Panc1 (cell line): ENCODE measurements around the gene MTTP. TPM values are rescaled to one million over a fixed set of nuclear protein-coding genes. Genes with fewer than 3 reads are reported as not detected.

ENCODE experiments used
- ATAC-seq: fragments of 200-7000 bp; cut with Tn5 transposase; 2 replicates; pipeline ENCODE4 v1.9.1; 2020; ENCODE audit warnings: mild to moderate bottlenecking, moderate library complexity
- BruUV-seq: library from RNA; stranded (reverse); fragments of 400-500 nt; replicated peaks from 2 replicates; lab custom pipeline; 2021; lab: Mats Ljungman, UMichigan
- CTCF ChIA-PET: fragments of 300-600 bp; sonication (Branson Sonifier 250); formaldehyde crosslinking; loops from one replicate; lab custom pipeline; 2022; ENCODE audit warnings: antibody characterized with exemption; lab: Charles Lee
- POLR2A ChIA-PET: fragments of 300-600 bp; sonication (Branson Sonifier 250); formaldehyde crosslinking; loops from one replicate; lab custom pipeline; 2022; ENCODE audit warnings: antibody characterized with exemption; lab: Charles Lee
- DNase-seq: peaks from one replicate; pipeline ENCODE4 v3.0.0-alpha.2; 2010; ENCODE audit warnings: low read depth, low spot score
- H3K27ac ChIP-seq: 2 replicates; pipeline ENCODE4 v1.5.1; 2011; ENCODE audit warnings: mild to moderate bottlenecking, low read length, inconsistent platforms
- H3K27me3 ChIP-seq: fragments of 200-500 bp; sonication (Bioruptor generic); 2 replicates; pipeline ENCODE4 v1.6.0; 2014; ENCODE audit warnings: low read length, inconsistent platforms; ENCODE audit not compliant: control insufficient read depth, insufficient read depth
- H3K36me3 ChIP-seq: fragments of 200-500 bp; sonication (Bioruptor generic); 2 replicates; pipeline ENCODE4 v1.5.1; 2014; ENCODE audit warnings: inconsistent platforms, mild to moderate bottlenecking, low read length, moderate library complexity; ENCODE audit not compliant: control insufficient read depth, insufficient read depth
- H3K4me1 ChIP-seq: 2 replicates; pipeline ENCODE4 v1.5.1; 2011; ENCODE audit warnings: inconsistent platforms, mild to moderate bottlenecking, low read length, moderate library complexity; ENCODE audit not compliant: control insufficient read depth, insufficient read depth
- H3K4me3 ChIP-seq, 2 experiments: 2 replicates each; pipeline ENCODE4 v1.5.1; 2011 to 2012; ENCODE audit warnings: low read depth in 2 of 2, low read length in 2 of 2, mild to moderate bottlenecking in 2 of 2, inconsistent platforms in 1 of 2, moderate library complexity in 1 of 2
- H3K9me3 ChIP-seq: fragments of 200-500 bp; sonication (Bioruptor generic); 2 replicates; pipeline ENCODE4 v1.5.1; 2014; ENCODE audit warnings: low read depth, mild to moderate bottlenecking, inconsistent platforms, low read length, moderate library complexity; ENCODE audit not compliant: control insufficient read depth, insufficient read depth
- CTCF ChIP-seq: fragments of 450-650 bp; IDR thresholded peaks from 2 replicates; pipeline ENCODE4 v1.5.1; 2017; ENCODE audit warnings: mild to moderate bottlenecking
- POLR2AphosphoS5 ChIP-seq: IDR thresholded peaks from 2 replicates; pipeline ENCODE4 v1.6.1; 2012; ENCODE audit warnings: mild to moderate bottlenecking, low read depth, low read length, moderate library complexity
- REST ChIP-seq, 2 experiments: IDR thresholded peaks; 2 replicates each; pipeline ENCODE4 v1.6.1; 2011 to 2012; ENCODE audit warnings: low read depth in 2 of 2, control low read depth in 1 of 2, low read length in 1 of 2, mild to moderate bottlenecking in 1 of 2, moderate library complexity in 1 of 2; ENCODE audit not compliant: insufficient read depth in 1 of 2
- SIN3A ChIP-seq: IDR thresholded peaks from 2 replicates; pipeline ENCODE4 v1.6.1; 2012; ENCODE audit warnings: low read depth, mild to moderate bottlenecking, low read length, moderate library complexity, borderline replicate concordance; ENCODE audit not compliant: insufficient read depth
- TCF7L2 ChIP-seq: IDR thresholded peaks from 2 replicates; pipeline ENCODE4 v1.6.1; 2011; ENCODE audit warnings: mild to moderate bottlenecking, low read depth, low read length, inconsistent platforms
- in situ Hi-C: cut with HindIII; loops from 2 replicates; pipeline ENCODE4 v1.10.0; 2016; ENCODE audit warnings: low sequenced_read_pairs, low pct_unique_long_range_greater_than_20kb
- intact Hi-C: fragments of 100-400 bp; cut with micrococcal nuclease; formaldehyde crosslinking; loops from one replicate; pipeline ENCODE4 v1.10.0; 2022; ENCODE audit not compliant: unreplicated experiment
- total RNA-seq: library from RNA; stranded (reverse); gene quantifications from one replicate; pipeline ENCODE4 v1.2.1, GENCODE V29; 2021; ENCODE audit not compliant: unreplicated experiment

The MTTP gene
- total RNA-seq, 1 experiment from 2014 or later: 0.26 TPM

- POLR2A ChIA-PET: no interaction called here
- DNase-seq: no peak
Measured at GRCh38 chr4:99629962-99630554, 55.4 kb downstream of the MTTP start.

GRCh38 chr4:99630857-99631360, 56.3 kb downstream of the MTTP start:
- BruUV-seq: no TSS peak
- CTCF ChIA-PET: no interaction called here
- Histone ChIP-seq H3K9me3 (no peaks in the 10 kb centered on the region), H3K27me3 (no peaks in the 10 kb centered on the region), H3K4me3 (no peak overlapping the region), H3K36me3 (no peaks in the 10 kb centered on the region), H3K4me1 (no peaks in the 10 kb centered on the region), H3K27ac (no peak overlapping the region)
- TF ChIP-seq REST (IDR thresholded peaks at IDR 0.05; ENCODE audit: insufficient read depth in 1 of 2, low read depth in 2 of 2, low read length in 1 of 2): no peak
- no peak for TF ChIP-seq CTCF
- no peak for TF ChIP-seq SIN3A
- no peak for TF ChIP-seq POLR2AphosphoS5
- TF ChIP-seq TCF7L2: no peak
- DNase-seq: no peak
- in situ Hi-C loops: no loop called here
- intact Hi-C loops: no loop called here
- ATAC-seq: no peak
- POLR2A ChIA-PET: no interaction called here

More at GRCh38 chr4:99629962-99630554, 55.4 kb downstream of the MTTP start:
- intact Hi-C loops: no loop called here
- Histone ChIP-seq H3K9me3 (no peaks in the 10 kb centered on the region), H3K27me3 (no peaks in the 10 kb centered on the region), H3K4me1 (no peaks in the 10 kb centered on the region), H3K27ac (no peak overlapping the region), H3K36me3 (no peaks in the 10 kb centered on the region), H3K4me3 (no peak overlapping the region)
- CTCF ChIA-PET: no interaction called here
- BruUV-seq: no TSS peak
- ATAC-seq: no peak
- in situ Hi-C loops: no loop called here
- TF ChIP-seq SIN3A (no peak), REST (IDR thresholded peaks at IDR 0.05; ENCODE audit: insufficient read depth in 1 of 2, low read depth in 2 of 2, low read length in 1 of 2) (no peak), POLR2AphosphoS5 (no peak), TCF7L2 (no peak), CTCF (no peak)
